Measurements from ENCODE around the gene GREB1L. TPM values are rescaled to one million over a fixed set of nuclear protein-coding genes. Genes with fewer than 3 reads are reported as not detected.
A peak's percentile ranks its signal among the peaks of the same experiment; 100 is the strongest.

GREB1L gene
- total and polyA plus RNA-seq, 2 experiments from 2014 or later, result 14.0 to 16.8 TPM

- no peaks in the 10 kb centered on the region for H3K79me2 ChIP-seq
- H3K9me2 ChIP-seq (replicated peaks; ENCODE audit: insufficient read depth), result no peaks in the 10 kb centered on the region
- no peaks in the 10 kb centered on the region for H3K27me3 ChIP-seq
- H2AFZ ChIP-seq, result no peak overlapping the region
- TF ChIP-seq EZH2 (IDR thresholded peaks at IDR 0.05; ENCODE audit: borderline replicate concordance) (no peak), CTCF (IDR thresholded peaks at IDR 0.05; ENCODE audit: poor library complexity) (no peak), EZH2phosphoT487 (IDR thresholded peaks at IDR 0.05; ENCODE audit: low read depth, severe bottlenecking, unreplicated experiment) (no peak)
- no peaks in the 10 kb centered on the region for H4K20me1 ChIP-seq (ENCODE audit: insufficient read depth, poor library complexity, severe bottlenecking)
- H3K4me2 ChIP-seq, result no peak overlapping the region
- H3K27ac ChIP-seq, result no peak overlapping the region
- no peaks in the 10 kb centered on the region for H3K9me3 ChIP-seq (ENCODE audit: low read depth)
- H3K36me3 ChIP-seq (replicated peaks; ENCODE audit: insufficient read depth, low read depth), result no peaks in the 10 kb centered on the region
- 76% methylated on average over 7 of the region's 7 CpGs for whole genome bisulfite sequencing (ENCODE audit: low lambda C conversion rate, missing lambda C conversion rate)
- no peak overlapping the region for H3K4me3 ChIP-seq
- no peaks in the 10 kb centered on the region for H3K4me1 ChIP-seq (ENCODE audit: insufficient read depth)
- no peak for DNase-seq (ENCODE audit: low spot score)
Observed at GRCh38 chr18:21484851-21485636, 243.0 kb downstream of the GREB1L start.

GRCh38 chr18:21486905-21487437 is 244.9 kb downstream of the GREB1L start:
- Histone ChIP-seq H3K9me2 (replicated peaks; ENCODE audit: insufficient read depth) (no peaks in the 10 kb centered on the region), H3K4me1 (ENCODE audit: insufficient read depth) (no peaks in the 10 kb centered on the region), H3K27ac (no peak overlapping the region), H4K20me1 (ENCODE audit: insufficient read depth, poor library complexity, severe bottlenecking) (no peaks in the 10 kb centered on the region), H3K4me3 (no peak overlapping the region), H3K4me2 (no peak overlapping the region), H3K27me3 (no peaks in the 10 kb centered on the region), H3K9me3 (ENCODE audit: low read depth) (no peaks in the 10 kb centered on the region), H3K36me3 (replicated peaks; ENCODE audit: insufficient read depth, low read depth) (no peaks in the 10 kb centered on the region), H2AFZ (no peak overlapping the region), H3K79me2 (no peaks in the 10 kb centered on the region)
- 84% methylated on average over 3 of the region's 3 CpGs for WGBS (ENCODE audit: low lambda C conversion rate, missing lambda C conversion rate)
- DNase-seq (ENCODE audit: low spot score), result no peak
- TF ChIP-seq EZH2phosphoT487 (IDR thresholded peaks at IDR 0.05; ENCODE audit: low read depth, severe bottlenecking, unreplicated experiment), result no peak
- TF ChIP-seq EZH2 (IDR thresholded peaks at IDR 0.05; ENCODE audit: borderline replicate concordance), result no peak
- no peak for TF ChIP-seq CTCF (IDR thresholded peaks at IDR 0.05; ENCODE audit: poor library complexity)

- H3K4me1 ChIP-seq (ENCODE audit: insufficient read depth), result no peaks in the 10 kb centered on the region
- peak; percentile 80 for DNase-seq (ENCODE audit: low spot score)
- H3K27me3 ChIP-seq, result no peaks in the 10 kb centered on the region
- 40% methylated on average over 6 of the region's 6 CpGs for WGBS (ENCODE audit: low lambda C conversion rate, missing lambda C conversion rate)
- H3K9me3 ChIP-seq (ENCODE audit: low read depth), result no peaks in the 10 kb centered on the region
- H2AFZ ChIP-seq, result no peak overlapping the region
- no peak overlapping the region for H3K4me3 ChIP-seq
- H3K79me2 ChIP-seq, result no peaks in the 10 kb centered on the region
- H3K4me2 ChIP-seq, result no peak overlapping the region
- H3K9me2 ChIP-seq (replicated peaks; ENCODE audit: insufficient read depth), result no peaks in the 10 kb centered on the region
- no peaks in the 10 kb centered on the region for H4K20me1 ChIP-seq (ENCODE audit: insufficient read depth, poor library complexity, severe bottlenecking)
- no peaks in the 10 kb centered on the region for H3K36me3 ChIP-seq (replicated peaks; ENCODE audit: insufficient read depth, low read depth)
- no peak for TF ChIP-seq EZH2phosphoT487 (IDR thresholded peaks at IDR 0.05; ENCODE audit: low read depth, severe bottlenecking, unreplicated experiment)
- no peak for TF ChIP-seq EZH2 (IDR thresholded peaks at IDR 0.05; ENCODE audit: borderline replicate concordance)
- peak; percentile 67 for TF ChIP-seq CTCF (IDR thresholded peaks at IDR 0.05; ENCODE audit: poor library complexity)
- no peak overlapping the region for H3K27ac ChIP-seq
Observed at GRCh38 chr18:21489119-21489750, 247.2 kb downstream of the GREB1L start.
